Ascending aorta (tissue), 2 donors: ENCODE results near the gene TMEM130. TPM values are rescaled to one million over a fixed set of nuclear protein-coding genes. Genes with fewer than 3 reads are reported as not detected.
"Not testable (repeated sequence)": the region's sequence is repeated elsewhere in the genome, so short reads cannot be mapped to it uniquely, and the experiment has no call there.

Experiments
- DNase-seq, 2 donors: peaks; one replicate each; pipeline ENCODE4 v3.0.0-alpha.2; 2019; ENCODE audit warnings: low spot score in 2 of 2
- H3K27ac ChIP-seq, 2 donors: fragments of 200-600 bp; sonication (generic); one replicate each; pipeline ENCODE4 v1.5.1; 2016 to 2017; ENCODE audit warnings: mild to moderate bottlenecking in 1 of 2
- H3K27me3 ChIP-seq: fragments of 200-600 bp; sonication (generic); one replicate; pipeline ENCODE4 v1.5.1; 2017
- H3K36me3 ChIP-seq, 2 donors: fragments of 200-600 bp; sonication (generic); one replicate each; pipeline ENCODE4 v1.5.1; 2016
- H3K4me1 ChIP-seq, 2 donors: fragments of 200-600 bp; sonication (generic); one replicate each; pipeline ENCODE4 v1.5.1; 2016 to 2017; ENCODE audit warnings: mild to moderate bottlenecking in 1 of 2
- H3K4me3 ChIP-seq, 2 donors: fragments of 200-600 bp; sonication (generic); one replicate each; pipeline ENCODE4 v1.5.1; 2016 to 2017; ENCODE audit warnings: mild to moderate bottlenecking in 1 of 2
- H3K9me3 ChIP-seq, 2 donors: fragments of 200-600 bp; sonication (generic); one replicate each; pipeline ENCODE4 v1.5.1; 2016
- CTCF ChIP-seq, 3 experiments: fragments of 200-600 bp in 2 of 3; fragments of 450-650 bp in 1 of 3; sonication (generic) in 2 of 3; IDR thresholded peaks; one replicate each; pipeline ENCODE4 v1.5.1; 2016 to 2019; ENCODE audit warnings: antibody characterized with exemption in 3 of 3, mild to moderate bottlenecking in 1 of 3, moderate library complexity in 1 of 3
- intact Hi-C: fragments of 100-400 bp; cut with DNase I; formaldehyde crosslinking; loops from one replicate; pipeline ENCODE4 v1.15.1; 2023
- total RNA-seq: library from RNA; depleted of rRNA; stranded (reverse); fragments of >200 nt; gene quantifications from one replicate; pipeline ENCODE4 v1.1.0, GENCODE V29; 2016

The TMEM130 gene
- total RNA-seq, 1 donor from 2014 or later: 33.6 TPM

GRCh38 chr7:98860071-98860470, 9.7 kb downstream of the TMEM130 start:
- no peaks in the 10 kb centered on the region for H3K27me3 ChIP-seq
- intact Hi-C loops: no loop called here
- H3K4me3 ChIP-seq: no peak overlapping the region
- TF ChIP-seq CTCF (IDR thresholded peaks at IDR 0.05): no peak
- no peak overlapping the region for H3K27ac ChIP-seq
- no peaks in the 10 kb centered on the region for H3K9me3 ChIP-seq
- peaks cover 0 to 5% of the 10 kb centered on the region in 2 donors for H3K4me1 ChIP-seq
- H3K36me3 ChIP-seq: peaks cover 5 to 15% of the 10 kb centered on the region in 2 donors
- DNase-seq: no peak

- Histone ChIP-seq H3K4me3 (no peak overlapping the region), H3K27ac (no peak overlapping the region), H3K36me3 (peaks cover 13 to 36% of the 10 kb centered on the region in 2 donors), H3K9me3 (no peaks in the 10 kb centered on the region), H3K4me1 (no peaks in the 10 kb centered on the region), H3K27me3 (no peaks in the 10 kb centered on the region)
- no peak for DNase-seq
- TF ChIP-seq CTCF (IDR thresholded peaks at IDR 0.05): no peak
- intact Hi-C loops: no loop called here
Observed at GRCh38 chr7:98855610-98856422, 14.0 kb downstream of the TMEM130 start.

GRCh38 chr7:98852826-98853225, 17.0 kb downstream of the TMEM130 start:
- Histone ChIP-seq H3K4me1 (no peaks in the 10 kb centered on the region), H3K4me3 (no peak overlapping the region), H3K36me3 (peaks cover 13 to 54% of the 10 kb centered on the region in 2 donors), H3K27ac (no peak overlapping the region), H3K9me3 (peaks cover 0 to 11% of the 10 kb centered on the region in 2 donors), H3K27me3 (no peaks in the 10 kb centered on the region)
- intact Hi-C loops: no loop called here
- TF ChIP-seq CTCF (IDR thresholded peaks at IDR 0.05): no peak
- no peak for DNase-seq

GRCh38 chr7:98848918-98849317, 20.9 kb downstream of the TMEM130 start:
- Histone ChIP-seq H3K9me3 (peaks cover 0 to 11% of the 10 kb centered on the region in 2 donors), H3K4me1 (no peaks in the 10 kb centered on the region), H3K4me3 (no peak overlapping the region), H3K27me3 (no peaks in the 10 kb centered on the region), H3K36me3 (peaks cover 9 to 37% of the 10 kb centered on the region in 2 donors), H3K27ac (no peak overlapping the region)
- no peak for TF ChIP-seq CTCF (IDR thresholded peaks at IDR 0.05)
- intact Hi-C loops: no loop called here
- no peak for DNase-seq

- intact Hi-C loops: loop anchor here (5.0 kb wide), 1 partner anchor 735 kb away; the partner anchor contains the start of gene LMTK2
- peaks cover 0 to 11% of the 10 kb centered on the region in 2 donors for H3K4me1 ChIP-seq
- H3K9me3 ChIP-seq, H3K27me3 ChIP-seq, H3K27ac ChIP-seq, H3K4me3 ChIP-seq, DNase-seq, H3K36me3 ChIP-seq: not testable (repeated sequence)
Observed at GRCh38 chr7:98842552-98842951, 27.3 kb downstream of the TMEM130 start.

- peak; percentile 96 to 100 (median 99) for TF ChIP-seq CTCF (IDR thresholded peaks at IDR 0.05)
- Histone ChIP-seq H3K27me3 (no peaks in the 10 kb centered on the region), H3K4me1 (peaks cover 0 to 11% of the 10 kb centered on the region in 2 donors), H3K36me3 (no peaks in the 10 kb centered on the region), H3K27ac (peak overlapping the region; percentile 55 to 61), H3K9me3 (no peaks in the 10 kb centered on the region), H3K4me3 (no peak overlapping the region)
- intact Hi-C loops: loop anchor here (1.0 to 5.0 kb wide), 8 partner anchors 14 to 734 kb away; partner anchors contain the start of genes LMTK2, NPTX2, TMEM130 and TRRAP
- peak in 1 of 2 donors; percentile 86 for DNase-seq
Observed at GRCh38 chr7:98841179-98841997, 28.4 kb downstream of the TMEM130 start.
